GM18502 (cell line): ENCODE results near the gene ETV6.

Source experiments
- ATAC-seq: cut with Tn5 transposase; IDR thresholded peaks from one replicate; pipeline ENCODE4 v1.9.1; 2021; ENCODE audit warnings: mild to moderate bottlenecking; ENCODE audit not compliant: unreplicated experiment, poor library complexity

The ETV6 gene

GRCh38 chr12:11815397-11815796 is 165.9 kb downstream of the ETV6 start:
- no peak for ATAC-seq

GRCh38 chr12:11819643-11820042 is 170.2 kb downstream of the ETV6 start:
- ATAC-seq = no peak

DNA sequence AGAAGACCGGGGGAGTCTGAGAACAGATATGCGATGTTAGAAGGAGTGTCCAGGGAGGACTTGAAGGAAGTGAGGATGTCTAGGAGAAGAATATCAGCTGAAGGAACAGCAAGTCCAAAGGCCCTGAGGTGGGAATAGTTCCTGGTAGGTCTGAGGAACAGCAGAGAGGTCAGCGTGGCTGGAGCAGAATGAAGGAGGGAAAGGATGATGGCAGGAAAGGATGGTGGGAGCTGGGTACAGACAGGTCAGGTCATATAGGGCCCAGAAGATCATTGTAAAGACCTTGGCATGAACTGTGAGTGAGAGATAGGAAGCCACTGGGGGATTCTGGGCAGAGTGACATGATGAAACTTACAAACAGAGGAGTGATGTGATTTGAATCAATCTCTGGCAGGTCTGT is 171.0 kb downstream of the ETV6 start:
- no peak for ATAC-seq

GRCh38 chr12:11821386-11822080 is 172.1 kb downstream of the ETV6 start:
- ATAC-seq = no peak

- peak; percentile 58 for ATAC-seq
Observed at GRCh38 chr12:11822081-11822834, 172.8 kb downstream of the ETV6 start.

DNA sequence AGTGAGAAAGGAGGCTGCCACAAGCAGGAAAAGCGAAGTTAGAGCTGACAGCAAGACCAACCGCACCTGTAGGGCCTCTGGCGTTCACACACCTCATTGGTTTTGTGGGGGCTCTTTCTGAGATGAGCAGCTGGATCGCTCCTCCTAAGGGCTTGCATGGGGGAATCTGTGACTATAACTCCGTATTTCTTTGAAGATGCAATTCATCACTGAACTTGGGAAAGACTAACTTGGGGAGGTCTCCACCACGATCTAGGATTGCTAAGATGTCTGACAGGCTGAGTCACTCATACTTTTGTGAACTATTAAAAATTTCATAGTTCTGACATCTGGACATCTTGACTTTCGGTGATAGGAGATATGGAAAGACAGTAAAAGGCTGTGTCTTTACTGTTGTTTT is 173.6 kb downstream of the ETV6 start:
- no peak for ATAC-seq

DNA sequence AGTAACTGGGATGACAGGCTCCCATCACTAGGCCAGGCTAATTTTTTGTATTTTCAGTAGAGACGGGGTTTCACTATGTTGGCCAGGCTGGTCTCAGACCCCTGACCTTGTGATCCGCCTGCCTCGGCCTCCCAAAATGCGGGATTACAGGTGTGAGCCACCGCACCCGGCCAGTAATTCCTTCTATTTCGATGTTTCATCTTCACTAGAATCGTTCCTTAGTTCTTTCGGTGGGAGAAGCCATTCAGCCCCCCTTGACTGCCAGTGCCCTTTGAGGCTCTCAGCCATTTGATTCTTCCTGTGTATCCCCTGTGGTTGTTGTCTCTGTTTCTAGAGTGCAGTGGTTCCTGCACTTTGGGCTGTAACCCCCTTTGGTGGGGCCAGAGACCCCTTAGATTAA is 174.1 kb downstream of the ETV6 start:
- ATAC-seq = no peak

DNA sequence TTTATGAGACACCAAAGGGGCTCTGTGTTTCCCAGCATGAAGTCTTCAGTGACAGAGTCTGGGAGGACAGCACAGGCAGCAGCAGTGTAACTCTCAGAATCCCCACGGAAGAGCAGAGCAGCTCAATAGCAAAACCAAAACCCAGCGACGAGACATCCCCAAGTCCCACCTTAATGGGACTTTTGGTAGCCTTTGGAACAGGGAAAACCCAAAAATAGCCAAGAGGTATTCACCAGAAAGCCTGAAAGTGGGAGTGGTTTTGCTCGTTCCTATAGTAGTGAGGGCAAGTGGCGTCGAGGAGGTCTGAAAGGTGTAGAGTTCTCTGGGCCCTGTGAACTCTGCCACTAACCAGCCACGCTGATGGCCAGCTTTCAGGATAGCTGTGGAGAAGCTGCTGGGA is 174.6 kb downstream of the ETV6 start:
- ATAC-seq = no peak

- ATAC-seq = no peak
Observed at GRCh38 chr12:11824736-11825135, 175.3 kb downstream of the ETV6 start.

DNA sequence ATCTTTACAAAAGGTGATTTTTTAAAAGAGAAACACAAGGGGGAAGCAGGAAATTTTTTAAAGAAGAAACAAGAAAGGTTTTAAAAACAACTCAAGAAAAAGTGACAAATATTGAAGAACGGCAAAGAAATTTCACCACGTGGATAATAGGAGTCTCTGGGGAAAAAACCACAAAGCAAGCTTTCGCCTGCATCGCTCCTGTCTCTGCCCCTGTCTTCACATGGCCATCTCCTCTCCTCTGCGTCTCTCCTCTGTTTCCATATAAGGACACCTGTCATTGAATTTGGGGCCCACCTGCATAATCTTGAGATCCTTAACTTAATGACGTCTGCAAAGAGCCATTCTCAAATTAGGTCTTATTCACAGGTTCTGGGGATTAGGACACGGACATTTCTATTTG is 175.8 kb downstream of the ETV6 start:
- ATAC-seq = no peak

- ATAC-seq = no peak
Observed at GRCh38 chr12:11826574-11826973, 177.1 kb downstream of the ETV6 start.

DNA sequence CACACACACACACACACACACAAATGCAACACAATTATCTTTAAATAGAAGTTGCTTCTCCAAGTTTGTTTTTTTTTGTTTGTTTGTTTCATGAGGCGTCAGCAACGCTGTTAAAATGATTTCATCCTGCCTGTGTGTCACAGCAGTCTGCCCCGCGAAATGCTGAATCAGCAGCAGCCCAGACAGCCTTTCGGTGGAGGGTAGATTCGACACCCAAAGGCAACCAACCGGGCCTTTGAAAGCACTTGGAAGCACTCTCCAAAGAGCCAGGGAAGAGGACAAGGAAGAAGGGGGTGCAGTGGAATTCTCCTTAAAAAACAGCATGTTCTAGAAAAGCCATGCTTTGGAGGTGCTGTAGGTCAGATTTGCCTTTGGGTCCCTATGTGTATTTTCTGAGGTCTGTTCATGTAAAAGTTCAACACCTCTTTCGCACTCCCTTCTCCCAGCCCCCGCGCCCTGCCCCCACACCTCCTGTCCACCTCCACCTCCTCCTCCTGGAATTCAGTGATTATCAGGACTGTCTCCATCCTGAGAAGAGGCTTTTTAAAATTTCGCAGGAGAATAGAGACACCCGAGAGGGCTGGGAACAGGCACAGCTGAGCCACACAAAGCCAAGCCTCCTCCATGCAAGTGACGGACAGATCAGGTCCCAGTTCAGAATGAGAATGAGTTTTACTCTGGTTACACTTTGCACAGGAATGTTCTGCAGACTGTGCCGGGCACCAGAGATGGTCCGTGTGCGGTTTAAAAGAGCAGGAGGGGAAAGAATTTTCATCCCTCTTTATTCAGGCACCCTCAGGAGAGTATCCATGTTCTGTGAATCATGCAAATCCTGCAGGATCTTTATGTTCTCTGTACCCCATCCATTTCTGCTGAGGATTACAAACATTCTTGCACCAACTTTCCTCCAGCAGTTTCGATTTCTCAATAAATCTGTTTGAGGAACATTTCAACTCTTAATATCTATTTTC is 177.9 kb downstream of the ETV6 start:
- no peak for ATAC-seq

- ATAC-seq = no peak
Observed at GRCh38 chr12:11829764-11830194, 180.3 kb downstream of the ETV6 start.

GRCh38 chr12:11830307-11830801 is 180.9 kb downstream of the ETV6 start:
- ATAC-seq = peak; percentile 42

DNA sequence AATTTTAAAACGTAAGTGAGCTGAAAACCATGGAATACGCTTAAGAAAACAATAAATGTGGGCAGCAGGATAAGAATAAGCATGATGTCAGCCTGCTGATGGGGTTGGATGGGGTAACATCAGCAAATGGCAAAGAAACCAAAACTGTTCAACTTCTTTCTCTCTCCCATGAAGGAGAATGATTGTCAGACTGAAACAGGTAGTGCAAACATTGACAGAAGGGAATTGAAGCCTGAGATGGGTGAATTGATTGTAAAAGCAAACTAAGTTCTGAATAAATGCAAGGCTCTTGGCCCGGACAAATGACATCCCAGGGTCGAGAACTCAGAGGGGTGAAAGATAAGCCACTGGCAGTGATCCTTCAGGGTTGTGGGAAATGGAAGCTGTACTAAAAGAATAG is 182.6 kb downstream of the ETV6 start:
- ATAC-seq = no peak

GRCh38 chr12:11833174-11833895 is 183.9 kb downstream of the ETV6 start:
- no peak for ATAC-seq

DNA sequence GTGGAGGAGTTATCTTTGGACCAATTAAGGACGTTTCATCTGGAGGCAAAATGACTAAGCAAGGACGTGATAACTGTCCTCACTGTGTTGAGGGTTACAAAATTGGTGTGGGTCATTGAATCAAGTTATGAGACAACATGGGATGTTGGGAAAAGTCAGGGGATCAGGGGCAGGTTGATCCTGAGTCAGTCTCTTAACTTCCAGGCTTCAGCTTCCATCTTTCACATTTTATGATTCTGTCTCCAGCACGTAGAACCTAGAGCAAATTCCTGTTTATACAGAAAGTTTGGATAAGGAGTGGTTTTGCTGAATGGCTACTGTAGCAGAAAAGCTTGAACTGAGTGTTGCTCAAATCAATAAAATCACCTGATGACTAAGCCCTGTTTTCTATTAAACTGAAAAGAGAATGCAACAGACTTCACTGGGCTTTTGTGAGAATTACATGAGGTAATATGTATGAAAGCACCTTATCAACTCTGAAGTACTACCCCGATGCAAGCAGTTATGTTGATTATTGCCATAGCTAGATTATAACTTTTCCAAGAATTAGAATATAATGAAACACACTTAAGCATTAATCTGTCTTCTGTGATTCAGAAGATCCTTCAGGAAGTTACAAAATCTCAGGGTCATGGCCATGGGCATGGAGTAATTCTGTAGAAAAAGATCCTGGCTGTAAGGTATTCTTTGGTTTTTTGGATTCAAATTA is 184.8 kb downstream of the ETV6 start:
- ATAC-seq = no peak

GRCh38 chr12:11834931-11835330 is 185.5 kb downstream of the ETV6 start:
- ATAC-seq = no peak
